ENCODE results near the gene UBE2QL1. TPM values are rescaled to one million over a fixed set of nuclear protein-coding genes. Genes with fewer than 3 reads are reported as not detected.

The UBE2QL1 gene
- total RNA-seq, 1 experiment from 2014 or later: not detected

GRCh38 chr5:6503342-6503741 is 54.7 kb downstream of the UBE2QL1 start:
- Histone ChIP-seq H3K9me2 (ENCODE audit: insufficient read depth) (no peaks in the 10 kb centered on the region), H3K9ac (ENCODE audit: low read length) (no peak overlapping the region), H3K79me2 (ENCODE audit: insufficient read depth, low read length) (no peaks in the 10 kb centered on the region), H3K36me3 (ENCODE audit: control insufficient read depth in 1 of 2, insufficient read depth in 2 of 2, low read length in 2 of 2) (no peaks in the 10 kb centered on the region), H4K20me1 (ENCODE audit: insufficient read depth) (no peaks in the 10 kb centered on the region), H2AFZ (ENCODE audit: low read depth, low read length, poor library complexity, severe bottlenecking) (no peak overlapping the region), H3K4me2 (ENCODE audit: low read length) (no peak overlapping the region), H3K27me3 (ENCODE audit: insufficient read depth, low read length) (peaks cover 25% of the 10 kb centered on the region; the same call in 1 of the 2 replicates), H3K27ac (ENCODE audit: low read depth, low read length) (no peak overlapping the region), H3K9me3 (ENCODE audit: control insufficient read depth in 1 of 2, insufficient read depth in 1 of 2, low read depth in 1 of 2, low read length in 2 of 2) (no peaks in the 10 kb centered on the region), H3K4me1 (ENCODE audit: control insufficient read depth in 1 of 2, insufficient read depth in 2 of 2, low read length in 2 of 2) (no peaks in the 10 kb centered on the region), H3K4me3 (replicated peaks in 1 of 2; ENCODE audit: low read depth in 1 of 2, low read length in 2 of 2) (no peak overlapping the region)
- TF ChIP-seq MAX (IDR thresholded peaks at IDR 0.05): no peak
- intact Hi-C loops (cut with micrococcal nuclease): no loop called here
- ATAC-seq (no peak), DNase-seq (ENCODE audit: low read depth, low spot score) (no peak)
- RAD21 ChIA-PET (ENCODE audit: low non-redundant PET in 1 of 2, low total read pairs in 2 of 2, uncharacterized antibody in 2 of 2, unreplicated experiment in 2 of 2): no interaction called here
- POLR2A ChIA-PET: no interaction called here
- BruUV-seq (replicated peaks): no TSS peak
- CTCF ChIA-PET: no interaction called here

- Histone ChIP-seq H3K9me3 (ENCODE audit: control insufficient read depth in 1 of 2, insufficient read depth in 1 of 2, low read depth in 1 of 2, low read length in 2 of 2) (no peaks in the 10 kb centered on the region), H3K27ac (ENCODE audit: low read depth, low read length) (no peak overlapping the region), H3K79me2 (ENCODE audit: insufficient read depth, low read length) (no peaks in the 10 kb centered on the region), H4K20me1 (ENCODE audit: insufficient read depth) (no peaks in the 10 kb centered on the region), H3K27me3 (ENCODE audit: insufficient read depth, low read length) (peaks cover 18% of the 10 kb centered on the region; the same call in 1 of the 2 replicates), H3K36me3 (ENCODE audit: control insufficient read depth in 1 of 2, insufficient read depth in 2 of 2, low read length in 2 of 2) (no peaks in the 10 kb centered on the region), H2AFZ (ENCODE audit: low read depth, low read length, poor library complexity, severe bottlenecking) (no peak overlapping the region), H3K4me3 (replicated peaks in 1 of 2; ENCODE audit: low read depth in 1 of 2, low read length in 2 of 2) (no peak overlapping the region), H3K9me2 (ENCODE audit: insufficient read depth) (no peaks in the 10 kb centered on the region), H3K4me2 (ENCODE audit: low read length) (no peak overlapping the region), H3K9ac (ENCODE audit: low read length) (no peak overlapping the region), H3K4me1 (ENCODE audit: control insufficient read depth in 1 of 2, insufficient read depth in 2 of 2, low read length in 2 of 2) (no peaks in the 10 kb centered on the region)
- ATAC-seq (no peak), DNase-seq (ENCODE audit: low read depth, low spot score) (no peak)
- no peak for TF ChIP-seq CTCF (IDR thresholded peaks at IDR 0.05 in 2 of 3, conservative IDR thresholded peaks at IDR 0.05 in 1 of 3; ENCODE audit: borderline replicate concordance in 1 of 3, insufficient read depth in 1 of 3, low read depth in 2 of 3, low read length in 2 of 3)
- no peak for TF ChIP-seq TCF7L2 (IDR thresholded peaks at IDR 0.05; ENCODE audit: borderline replicate concordance, extremely low read depth, insufficient read depth, insufficient read length)
- no peak for TF ChIP-seq RAD21 (IDR thresholded peaks at IDR 0.05; ENCODE audit: low read depth)
- TF ChIP-seq MAX (IDR thresholded peaks at IDR 0.05): no peak
- no TSS peak for BruUV-seq (replicated peaks)
- RAD21 ChIA-PET (ENCODE audit: low non-redundant PET in 1 of 2, low total read pairs in 2 of 2, uncharacterized antibody in 2 of 2, unreplicated experiment in 2 of 2): no interaction called here
- CTCF ChIA-PET: no interaction called here
- POLR2A ChIA-PET: no interaction called here
- intact Hi-C loops (cut with micrococcal nuclease): no loop called here
These were observed 56.2 kb downstream of the UBE2QL1 start for GRCh38 chr5:6504677-6505415.

Measured in HCT116 (cell line).